NCI-H1436 treated with DMSO at 0.1 percent for 48 hours (cell line): ENCODE measurements around the gene PACS1.

Experiments
- DNase-seq: peaks from one replicate; lab custom pipeline; 2025; lab: John Stamatoyannopoulos, UW

PACS1 gene

GRCh38 chr11:66289548-66290329 lies 219.7 kb downstream of the PACS1 start:
- no peak for DNase-seq

DNA sequence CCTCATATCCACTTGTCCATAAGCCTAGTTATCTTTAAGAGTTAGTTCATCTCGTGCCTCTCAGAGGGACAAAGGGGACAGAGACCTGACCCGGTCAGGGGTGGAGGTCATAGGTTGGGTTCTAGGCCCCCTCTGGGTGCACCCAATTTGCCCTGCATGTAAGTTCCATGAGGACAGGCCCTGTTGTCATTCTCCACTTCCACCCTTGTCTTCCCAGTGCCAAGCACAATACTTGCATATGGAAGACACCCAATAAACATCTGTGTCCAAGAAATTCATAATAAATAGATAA lies 220.2 kb downstream of the PACS1 start:
- no peak for DNase-seq

- no peak for DNase-seq
Measured at GRCh38 chr11:66291303-66291705, 221.2 kb downstream of the PACS1 start.

- no peak for DNase-seq
Measured at GRCh38 chr11:66291706-66292542, 221.9 kb downstream of the PACS1 start, which contains the start of gene TMEM151A. Gene TMEM151A, plus strand, starts transcription at chr11:66291894. Its CDS starts 120 bp downstream, at chr11:66292014.

- DNase-seq, result no peak
Measured at GRCh38 chr11:66292543-66293332, 222.7 kb downstream of the PACS1 start.

DNA sequence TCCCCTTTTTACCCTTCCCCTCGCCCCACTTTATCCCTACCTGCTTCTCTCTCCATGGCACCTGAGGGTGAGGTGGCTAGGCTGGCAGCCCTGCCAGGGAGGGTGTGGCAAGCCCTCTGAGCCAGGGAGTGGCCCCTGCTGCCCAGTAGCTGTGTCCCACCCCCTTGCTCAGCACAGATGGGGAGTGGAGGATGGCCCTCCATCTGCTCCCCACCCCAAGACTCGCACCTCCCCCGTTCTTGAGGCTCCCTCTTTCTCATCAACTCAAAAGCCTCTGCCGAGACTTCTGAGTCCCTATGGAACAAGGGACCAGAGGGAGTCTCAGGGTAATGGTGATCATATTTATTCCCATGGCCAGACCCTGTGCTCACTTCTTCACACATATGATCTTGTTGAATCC lies 223.3 kb downstream of the PACS1 start:
- DNase-seq, result no peak

DNA sequence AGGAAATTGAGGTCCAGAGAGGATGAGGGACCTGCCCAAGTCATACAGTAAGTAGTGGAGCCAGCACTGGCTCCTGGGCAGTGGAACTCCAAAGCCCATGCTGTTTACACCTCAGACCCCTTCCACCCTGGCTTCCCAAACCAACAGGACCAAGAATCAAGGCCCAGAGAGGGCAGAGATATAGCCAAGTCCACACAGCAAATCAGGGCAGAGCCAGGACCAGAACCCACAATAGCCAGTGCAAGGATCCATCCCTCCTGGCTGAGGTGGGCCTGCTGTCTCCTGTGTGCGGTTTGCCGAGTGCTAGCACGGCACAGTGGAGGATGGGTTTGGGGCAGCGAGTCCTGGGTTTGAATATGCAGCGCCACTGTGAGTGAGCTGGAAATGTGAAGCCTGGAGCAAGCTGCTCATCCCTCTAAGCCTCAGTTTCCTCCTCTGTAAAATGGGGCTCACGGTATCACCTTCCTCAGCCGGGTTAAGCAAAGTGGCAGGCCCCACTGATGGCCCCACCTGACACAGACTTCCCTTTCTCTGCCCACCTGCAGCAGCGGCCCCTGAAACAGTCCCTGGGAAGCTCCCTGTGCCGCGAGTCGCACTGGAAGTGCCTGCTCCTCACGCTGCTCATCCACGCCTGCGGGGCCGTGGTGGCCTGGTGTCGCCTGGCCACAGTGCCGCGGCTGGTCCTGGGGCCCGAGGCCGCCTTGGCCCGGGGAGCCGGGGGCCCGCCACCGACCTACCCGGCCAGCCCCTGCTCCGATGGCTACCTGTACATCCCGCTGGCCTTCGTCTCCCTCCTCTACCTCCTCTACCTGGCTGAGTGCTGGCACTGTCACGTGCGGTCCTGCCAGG lies 223.9 kb downstream of the PACS1 start:
- DNase-seq, result no peak
